Measurements from ENCODE around the gene ARL2BP.

GRCh38 chr16:57239107-57239506, 6.0 kb upstream of the ARL2BP start:
- TF ChIP-seq CTCF (IDR thresholded peaks at IDR 0.05) = no peak
- no peak for TF ChIP-seq EZH2 (IDR thresholded peaks at IDR 0.05)
- TF ChIP-seq EZH2phosphoT487 (IDR thresholded peaks at IDR 0.05) = no peak
